Measurements from ENCODE around the gene SKP2. TPM values are rescaled to one million over a fixed set of nuclear protein-coding genes. Genes with fewer than 3 reads are reported as not detected.

The SKP2 gene
- total RNA-seq, 4 donors from 2014 or later, result 2.8 to 6.7 (median 3.1) TPM

DNA sequence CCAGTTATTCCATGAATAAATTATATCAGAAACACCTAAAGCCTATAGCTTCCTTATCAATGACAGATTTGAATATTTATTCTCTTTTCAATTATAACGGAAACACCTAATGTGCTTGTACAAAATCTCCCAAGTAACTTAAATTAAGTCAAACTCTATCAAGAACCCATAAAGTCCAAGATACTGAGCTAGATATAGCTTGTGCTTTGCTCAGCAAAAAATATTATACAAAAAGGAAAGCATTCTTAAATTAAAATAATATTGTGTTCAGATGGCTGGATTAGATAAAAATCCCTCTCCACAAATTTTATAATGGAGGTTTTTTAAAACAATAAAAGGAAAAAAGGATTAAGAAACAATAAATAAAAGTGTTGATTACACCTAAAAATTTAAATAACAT, 66.1 kb downstream of the SKP2 start:
- in situ Hi-C loops (cut with MboI; ENCODE audit: low sequenced_read_pairs in 4 of 4), result no loop called here

DNA sequence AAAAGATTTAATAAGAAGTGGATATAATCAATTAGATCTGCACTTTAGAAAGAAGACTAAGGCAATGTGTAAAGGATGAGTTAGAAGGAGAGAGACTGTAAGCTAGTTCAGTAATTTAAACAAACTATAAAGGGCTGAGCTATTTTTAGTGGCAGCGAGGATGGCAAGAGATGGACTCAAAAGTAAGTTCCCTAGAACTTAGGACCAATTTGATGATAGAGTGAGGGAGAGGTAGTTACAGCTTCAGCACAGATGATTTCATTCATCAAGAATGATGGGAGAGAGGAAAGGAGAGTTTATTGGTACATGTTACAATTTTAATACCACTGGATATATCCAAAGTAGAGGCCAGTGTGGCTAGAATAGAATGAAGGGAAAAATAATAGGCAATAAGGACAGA, 70.7 kb downstream of the SKP2 start:
- H3K27ac ChIP-seq, result no peak overlapping the region
- peaks cover 0 to 39% of the 10 kb centered on the region in 2 donors for H3K36me3 ChIP-seq
- no peaks in the 10 kb centered on the region for H3K27me3 ChIP-seq
- in situ Hi-C loops (cut with MboI; ENCODE audit: low sequenced_read_pairs in 4 of 4), result no loop called here
- TF ChIP-seq, protein P1, sequence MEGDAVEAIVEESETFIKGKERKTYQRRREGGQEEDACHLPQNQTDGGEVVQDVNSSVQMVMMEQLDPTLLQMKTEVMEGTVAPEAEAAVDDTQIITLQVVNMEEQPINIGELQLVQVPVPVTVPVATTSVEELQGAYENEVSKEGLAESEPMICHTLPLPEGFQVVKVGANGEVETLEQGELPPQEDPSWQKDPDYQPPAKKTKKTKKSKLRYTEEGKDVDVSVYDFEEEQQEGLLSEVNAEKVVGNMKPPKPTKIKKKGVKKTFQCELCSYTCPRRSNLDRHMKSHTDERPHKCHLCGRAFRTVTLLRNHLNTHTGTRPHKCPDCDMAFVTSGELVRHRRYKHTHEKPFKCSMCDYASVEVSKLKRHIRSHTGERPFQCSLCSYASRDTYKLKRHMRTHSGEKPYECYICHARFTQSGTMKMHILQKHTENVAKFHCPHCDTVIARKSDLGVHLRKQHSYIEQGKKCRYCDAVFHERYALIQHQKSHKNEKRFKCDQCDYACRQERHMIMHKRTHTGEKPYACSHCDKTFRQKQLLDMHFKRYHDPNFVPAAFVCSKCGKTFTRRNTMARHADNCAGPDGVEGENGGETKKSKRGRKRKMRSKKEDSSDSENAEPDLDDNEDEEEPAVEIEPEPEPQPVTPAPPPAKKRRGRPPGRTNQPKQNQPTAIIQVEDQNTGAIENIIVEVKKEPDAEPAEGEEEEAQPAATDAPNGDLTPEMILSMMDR (IDR thresholded peaks at IDR 0.05 in 4 of 5, conservative IDR thresholded peaks at IDR 0.05 in 1 of 5), result no peak
- TF ChIP-seq POLR2A (IDR thresholded peaks at IDR 0.05), result no peak
- intact Hi-C loops (cut with DNase I; ENCODE audit: low total_unique reads), result no loop called here
- no peak for ATAC-seq
- H3K9me3 ChIP-seq, result no peaks in the 10 kb centered on the region
- H3K4me3 ChIP-seq, result no peak overlapping the region
- DNase-seq, result no peak
- H3K4me1 ChIP-seq, result no peaks in the 10 kb centered on the region

More for the DNA sequence above, 66.1 kb downstream of the SKP2 start:
- TF ChIP-seq, protein P1 (IDR thresholded peaks at IDR 0.05 in 4 of 5, conservative IDR thresholded peaks at IDR 0.05 in 1 of 5), result no peak
- TF ChIP-seq POLR2A (IDR thresholded peaks at IDR 0.05), result no peak
- no peak overlapping the region for H3K4me3 ChIP-seq
- DNase-seq, result no peak
- no peaks in the 10 kb centered on the region for H3K4me1 ChIP-seq
- no peaks in the 10 kb centered on the region for H3K9me3 ChIP-seq
- H3K36me3 ChIP-seq, result peaks cover 0 to 48% of the 10 kb centered on the region in 2 donors
- H3K27me3 ChIP-seq, result no peaks in the 10 kb centered on the region
- intact Hi-C loops (cut with DNase I; ENCODE audit: low total_unique reads), result no loop called here
- no peak for ATAC-seq
- no peak overlapping the region for H3K27ac ChIP-seq

DNA sequence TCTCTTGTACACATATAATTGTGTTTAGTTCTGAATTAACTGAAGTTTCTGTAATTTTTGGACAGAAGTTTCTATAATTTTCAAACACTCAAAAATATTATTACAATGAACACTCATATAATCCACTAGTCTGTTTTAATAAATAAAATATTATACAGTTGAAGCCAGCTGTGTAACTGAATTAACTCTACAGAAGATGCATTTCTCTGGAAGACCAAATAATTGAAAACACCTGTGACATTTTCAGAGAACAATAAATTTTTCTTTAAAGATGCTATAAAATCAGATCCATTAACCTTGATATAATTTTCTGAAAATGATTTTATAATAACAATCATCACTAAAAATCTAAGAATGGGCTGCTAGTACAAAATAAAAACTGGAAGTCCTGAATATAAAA, 75.1 kb downstream of the SKP2 start:
- in situ Hi-C loops (cut with MboI; ENCODE audit: low sequenced_read_pairs in 4 of 4), result loop anchor here in 1 of 4 donors (25.0 kb wide), 1 partner anchor 660 kb away; the partner anchor contains the start of gene NIPBL
- ATAC-seq, result no peak

DNA sequence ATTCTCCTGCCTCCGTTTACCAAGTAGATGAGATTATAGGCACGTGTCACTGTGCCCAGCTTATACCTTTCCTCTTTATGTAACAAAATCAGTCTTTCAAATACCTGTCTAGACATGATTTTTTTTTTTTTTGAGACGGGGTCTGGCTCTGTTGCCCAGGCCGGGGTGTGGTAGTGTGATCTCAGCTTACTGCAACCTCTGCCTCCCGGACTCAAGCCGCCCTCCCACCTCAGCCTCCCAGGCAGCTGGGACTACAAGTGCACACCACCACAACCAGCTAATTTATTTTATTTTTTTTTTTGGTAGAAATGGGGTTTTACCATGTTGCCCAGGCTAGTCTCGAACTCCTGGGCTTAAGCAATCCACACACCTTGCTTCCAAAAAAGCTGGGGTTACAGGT, 76.6 kb downstream of the SKP2 start:
- Histone ChIP-seq H3K9me3 (no peaks in the 10 kb centered on the region), H3K36me3 (peaks cover 0 to 18% of the 10 kb centered on the region in 2 donors), H3K4me3 (no peak overlapping the region), H3K4me1 (peaks cover 5 to 7% of the 10 kb centered on the region in 2 donors), H3K27me3 (no peaks in the 10 kb centered on the region), H3K27ac (no peak overlapping the region)
- in situ Hi-C loops (cut with MboI; ENCODE audit: low sequenced_read_pairs in 4 of 4) (loop anchor here in 1 of 4 donors (25.0 kb wide), 1 partner anchor 659 kb away; the partner anchor contains the start of gene NIPBL), intact Hi-C loops (cut with DNase I; ENCODE audit: low total_unique reads) (no loop called here)
- DNase-seq (no peak), ATAC-seq (no peak)
- TF ChIP-seq, protein P1 (IDR thresholded peaks at IDR 0.05 in 4 of 5, conservative IDR thresholded peaks at IDR 0.05 in 1 of 5), result no peak
- TF ChIP-seq POLR2A (IDR thresholded peaks at IDR 0.05), result no peak

More for the DNA sequence above, 75.1 kb downstream of the SKP2 start:
- H3K9me3 ChIP-seq, result no peaks in the 10 kb centered on the region
- H3K36me3 ChIP-seq, result peaks cover 0 to 18% of the 10 kb centered on the region in 2 donors
- H3K4me3 ChIP-seq, result no peak overlapping the region
- intact Hi-C loops (cut with DNase I; ENCODE audit: low total_unique reads), result no loop called here
- no peaks in the 10 kb centered on the region for H3K27me3 ChIP-seq
- no peak for TF ChIP-seq POLR2A (IDR thresholded peaks at IDR 0.05)
- TF ChIP-seq, protein P1 (IDR thresholded peaks at IDR 0.05 in 4 of 5, conservative IDR thresholded peaks at IDR 0.05 in 1 of 5), result no peak
- no peak overlapping the region for H3K27ac ChIP-seq
- no peak for DNase-seq
- peaks cover 5 to 7% of the 10 kb centered on the region in 2 donors for H3K4me1 ChIP-seq

All from gastrocnemius medialis (tissue), 4 donors.